Measurements from ENCODE around the gene BCAS1. TPM values are rescaled to one million over a fixed set of nuclear protein-coding genes. Genes with fewer than 3 reads are reported as not detected.
"Not testable (repeated sequence)": the region's sequence is repeated elsewhere in the genome, so short reads cannot be mapped to it uniquely, and the experiment has no call there.

BCAS1 gene
- total RNA-seq, 1 experiment from 2014 or later = 0.16 TPM

DNA sequence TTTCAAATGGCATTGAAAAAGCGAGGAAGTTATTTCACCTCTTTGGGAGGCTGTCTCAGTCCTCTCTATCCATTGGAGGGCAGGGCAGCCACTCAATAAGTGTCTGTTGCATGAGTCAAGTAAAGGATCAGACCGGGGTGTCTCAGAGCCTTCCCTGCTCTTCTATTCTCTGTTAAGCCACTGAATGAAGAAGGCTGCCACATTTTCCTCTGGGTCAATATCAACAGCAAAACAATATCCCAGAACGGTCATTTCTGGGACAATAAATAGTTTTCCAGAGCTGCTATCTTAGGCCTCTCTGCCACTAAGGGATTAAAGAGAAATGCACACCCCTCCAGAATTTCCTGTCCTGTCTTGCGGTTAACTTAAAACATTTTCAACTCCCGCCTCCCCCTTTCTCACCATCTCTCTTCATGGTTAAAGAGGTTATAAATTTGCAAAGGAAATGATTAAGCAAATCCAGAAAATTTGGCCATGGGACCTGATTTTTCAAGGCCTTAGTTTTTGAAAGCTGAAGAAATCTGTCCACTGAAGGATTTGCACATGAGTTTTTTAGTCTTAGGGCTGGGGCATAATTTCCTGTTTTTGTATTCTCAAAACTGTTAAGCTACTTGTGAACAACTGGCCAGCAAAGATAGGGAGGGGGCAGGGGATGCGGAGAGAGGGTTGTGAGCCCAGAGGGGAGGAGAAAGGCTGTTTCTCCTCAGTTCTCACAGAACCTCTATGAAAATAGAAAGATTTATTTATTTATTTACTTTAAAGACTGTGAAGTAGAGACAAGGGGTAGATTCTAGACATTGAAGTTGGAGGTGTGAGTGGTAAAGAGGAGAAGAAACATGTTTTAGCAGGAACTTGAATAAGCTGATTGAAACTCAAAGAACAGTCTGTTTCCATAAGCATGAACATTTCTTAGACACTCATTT, 135.7 kb downstream of the BCAS1 start:
- peak overlapping the region; percentile 74 for H3K27ac ChIP-seq
- H3K4me3 ChIP-seq = peak overlapping the region; percentile 45
- no peaks in the 10 kb centered on the region for H3K27me3 ChIP-seq
- H3K36me3 ChIP-seq = no peaks in the 10 kb centered on the region
- peak; percentile 85 to 92 for DNase-seq
- peaks cover 28% of the 10 kb centered on the region for H3K4me1 ChIP-seq
- no peaks in the 10 kb centered on the region for H3K9me3 ChIP-seq (replicated peaks)

DNA sequence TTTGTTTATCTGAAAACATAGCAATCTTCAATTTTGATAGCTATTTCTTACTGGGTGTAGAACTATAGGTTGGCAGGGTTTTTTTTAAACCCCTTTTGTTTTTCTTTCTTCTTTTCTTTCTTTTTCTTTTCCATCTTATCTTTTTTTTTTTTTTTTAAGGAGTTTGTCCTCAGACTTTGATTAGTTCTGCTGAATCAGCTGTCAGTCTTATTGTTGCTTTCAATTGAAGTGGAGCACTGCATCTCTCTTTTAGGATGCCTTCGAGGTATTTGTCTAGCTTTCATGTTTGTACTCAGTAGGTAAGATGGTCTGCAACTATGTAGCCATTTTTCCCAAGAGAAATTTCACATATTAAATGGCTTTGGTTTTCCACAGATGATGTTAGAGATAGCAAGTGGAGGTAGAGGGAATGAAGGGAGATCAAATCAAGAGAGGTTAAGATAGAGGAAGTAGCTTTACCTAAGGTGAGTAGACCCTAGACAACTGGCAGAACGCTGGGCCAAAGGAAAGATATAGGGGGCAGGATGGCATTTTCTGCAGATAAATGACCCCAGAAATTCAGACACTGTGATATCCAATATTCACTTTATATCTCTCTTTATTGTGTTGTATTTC, 137.1 kb downstream of the BCAS1 start:
- peaks cover 22% of the 10 kb centered on the region for H3K4me1 ChIP-seq
- H3K4me3 ChIP-seq = no peak overlapping the region
- no peaks in the 10 kb centered on the region for H3K9me3 ChIP-seq (replicated peaks)
- no peaks in the 10 kb centered on the region for H3K36me3 ChIP-seq
- H3K27ac ChIP-seq = no peak overlapping the region
- no peak for DNase-seq
- H3K27me3 ChIP-seq = no peaks in the 10 kb centered on the region

DNA sequence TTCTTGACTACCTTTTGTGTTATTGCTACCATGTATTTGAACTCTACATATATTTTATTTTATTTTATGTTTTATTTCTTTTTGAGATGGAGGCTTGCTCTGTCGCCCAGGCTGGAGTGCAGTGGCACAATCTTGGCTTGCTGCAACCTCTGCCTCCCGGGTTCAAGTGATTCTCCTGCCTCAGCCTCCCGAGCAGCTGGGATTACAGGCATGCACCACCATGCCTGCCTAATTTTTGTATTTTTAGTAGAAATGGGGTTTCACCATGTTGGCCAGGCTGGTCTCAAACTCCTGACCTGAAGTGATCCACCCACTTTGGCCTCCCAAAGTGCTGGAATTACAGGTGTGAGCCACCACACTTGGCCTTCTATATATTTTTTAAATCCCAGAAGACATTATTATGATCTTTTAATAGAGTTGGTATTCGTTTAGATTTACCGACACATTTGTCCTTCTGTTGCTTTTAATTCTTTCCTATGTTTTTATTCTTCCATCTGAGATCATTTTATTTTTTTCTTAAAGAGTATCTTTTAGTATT, 137.7 kb downstream of the BCAS1 start:
- not testable (repeated sequence) for H3K9me3 ChIP-seq (replicated peaks); H3K4me3 ChIP-seq; H3K27me3 ChIP-seq; H3K27ac ChIP-seq; H3K36me3 ChIP-seq; DNase-seq
- H3K4me1 ChIP-seq = peaks cover 22% of the 10 kb centered on the region

DNA sequence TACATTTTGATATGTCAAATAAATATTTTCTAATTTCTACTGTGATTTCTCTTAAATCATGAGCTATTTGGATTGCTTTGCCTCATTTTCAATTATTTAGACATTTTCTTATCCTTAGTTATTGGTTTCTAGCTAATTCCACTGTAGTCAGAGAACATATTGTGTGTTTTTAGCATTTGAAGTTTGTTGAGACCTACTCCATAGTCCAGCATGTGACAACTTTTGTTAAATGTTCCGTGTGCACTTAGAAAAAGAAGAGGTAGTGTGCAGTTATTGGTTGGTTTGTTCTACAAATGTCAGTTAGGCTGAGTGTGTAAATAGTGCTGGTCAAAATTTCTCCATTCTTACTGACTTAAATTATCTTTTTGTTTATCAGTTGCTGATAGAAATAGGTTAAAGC, 138.8 kb downstream of the BCAS1 start:
- DNase-seq = no peak
- Histone ChIP-seq H3K27me3 (no peaks in the 10 kb centered on the region), H3K36me3 (no peaks in the 10 kb centered on the region), H3K9me3 (replicated peaks) (no peaks in the 10 kb centered on the region), H3K4me1 (peaks cover 22% of the 10 kb centered on the region), H3K27ac (no peak overlapping the region), H3K4me3 (no peak overlapping the region)

DNA sequence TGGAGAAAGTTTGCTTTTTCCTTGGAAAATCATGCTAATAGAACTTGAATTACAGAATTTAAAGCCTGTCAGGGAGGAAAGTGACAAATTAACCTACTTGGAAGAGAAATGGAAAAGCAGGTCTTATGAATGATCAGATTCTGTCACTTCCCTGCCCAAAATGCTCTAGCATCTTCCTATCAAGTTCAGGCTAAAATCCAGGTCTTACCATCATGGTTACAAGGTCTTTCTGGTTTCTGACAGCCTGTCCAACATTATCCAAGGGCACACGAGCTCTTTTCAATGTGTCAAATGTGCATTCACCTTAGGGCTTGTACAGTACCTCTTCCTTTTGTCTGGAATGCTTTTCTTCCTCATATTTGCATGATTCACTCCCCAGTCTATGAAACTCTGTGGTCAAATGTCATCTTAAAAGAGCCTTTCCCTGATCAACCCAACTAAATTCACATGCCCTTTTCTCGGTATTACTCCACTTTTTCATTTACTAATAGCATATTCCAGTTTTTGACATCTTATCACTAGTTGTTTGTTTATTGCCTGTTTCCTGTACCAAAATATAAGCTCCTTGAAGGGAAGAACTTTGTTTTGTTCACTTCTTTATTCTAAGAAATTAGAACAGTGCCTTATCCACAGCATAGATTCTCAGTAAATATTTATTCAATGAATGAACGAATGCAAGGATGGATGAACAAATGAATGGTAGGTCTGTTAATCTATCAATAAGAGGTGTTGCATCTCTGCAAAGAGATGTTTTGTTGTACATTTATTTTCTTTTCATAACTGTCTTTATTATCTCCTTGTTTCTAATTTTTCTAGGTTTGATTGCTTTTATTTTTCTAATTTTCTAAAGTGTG, 139.5 kb downstream of the BCAS1 start:
- H3K4me1 ChIP-seq = peaks cover 22% of the 10 kb centered on the region
- no peak overlapping the region for H3K4me3 ChIP-seq
- no peak for DNase-seq
- H3K27ac ChIP-seq = no peak overlapping the region
- H3K27me3 ChIP-seq = no peaks in the 10 kb centered on the region
- no peaks in the 10 kb centered on the region for H3K36me3 ChIP-seq
- H3K9me3 ChIP-seq (replicated peaks) = no peaks in the 10 kb centered on the region

DNA sequence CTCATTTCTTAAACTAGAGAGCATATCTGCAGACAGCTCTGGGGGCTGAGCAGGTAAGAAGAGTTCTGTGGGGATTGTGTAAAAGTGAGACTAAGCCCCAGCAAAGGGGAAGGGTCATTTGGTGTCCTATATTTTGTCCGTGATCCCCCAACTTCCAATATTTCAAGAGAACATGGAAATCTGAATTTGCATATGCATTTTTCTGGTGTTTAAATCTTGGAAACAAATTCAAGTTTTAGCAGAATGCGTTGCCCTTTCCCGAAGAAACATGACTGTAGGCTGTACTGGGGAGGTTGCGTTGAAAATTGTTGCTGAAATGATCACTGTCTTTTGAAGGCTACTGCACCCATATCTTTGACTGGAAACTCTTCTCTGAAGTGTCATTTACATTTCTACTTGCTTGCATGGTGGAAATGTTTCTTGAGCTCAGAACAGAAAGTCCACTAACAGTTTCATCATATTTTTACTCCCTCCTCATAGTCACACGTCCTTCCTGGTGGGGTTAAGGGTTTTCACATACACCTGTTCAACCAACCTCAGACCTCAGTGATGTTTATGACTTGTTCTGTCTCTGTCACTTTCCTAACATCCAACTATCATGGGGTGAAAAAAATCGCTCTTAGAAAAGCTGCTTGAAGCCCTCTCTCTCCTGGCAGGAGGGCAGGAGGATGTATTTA, 140.3 kb downstream of the BCAS1 start:
- Histone ChIP-seq H3K4me3 (no peak overlapping the region), H3K4me1 (peaks cover 18% of the 10 kb centered on the region), H3K9me3 (replicated peaks) (no peaks in the 10 kb centered on the region), H3K27me3 (no peaks in the 10 kb centered on the region), H3K27ac (no peak overlapping the region), H3K36me3 (no peaks in the 10 kb centered on the region)
- DNase-seq = no peak

DNA sequence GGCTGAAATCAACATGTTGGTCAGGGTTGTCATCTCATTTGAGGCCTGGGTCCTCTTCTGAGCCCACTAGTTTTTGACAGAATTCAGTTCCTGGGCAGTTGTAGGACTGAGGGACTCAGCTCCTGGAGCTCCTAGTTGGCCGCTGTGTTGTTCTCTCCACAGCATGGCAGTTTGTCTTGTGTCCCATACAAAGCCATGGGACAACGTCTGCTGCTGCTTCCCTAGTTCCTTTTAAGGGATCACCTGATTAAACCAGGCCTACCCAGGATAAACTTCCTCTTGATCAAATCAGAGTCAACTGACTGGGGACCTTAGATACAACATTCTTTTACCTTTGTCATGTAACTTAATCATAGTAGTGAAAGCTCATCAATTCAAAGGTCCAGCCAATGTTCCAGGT, 141.0 kb downstream of the BCAS1 start:
- no peaks in the 10 kb centered on the region for H3K9me3 ChIP-seq (replicated peaks)
- no peaks in the 10 kb centered on the region for H3K27me3 ChIP-seq
- no peaks in the 10 kb centered on the region for H3K36me3 ChIP-seq
- H3K4me1 ChIP-seq = peaks cover 11% of the 10 kb centered on the region
- H3K27ac ChIP-seq = no peak overlapping the region
- H3K4me3 ChIP-seq = no peak overlapping the region
- no peak for DNase-seq

DNA sequence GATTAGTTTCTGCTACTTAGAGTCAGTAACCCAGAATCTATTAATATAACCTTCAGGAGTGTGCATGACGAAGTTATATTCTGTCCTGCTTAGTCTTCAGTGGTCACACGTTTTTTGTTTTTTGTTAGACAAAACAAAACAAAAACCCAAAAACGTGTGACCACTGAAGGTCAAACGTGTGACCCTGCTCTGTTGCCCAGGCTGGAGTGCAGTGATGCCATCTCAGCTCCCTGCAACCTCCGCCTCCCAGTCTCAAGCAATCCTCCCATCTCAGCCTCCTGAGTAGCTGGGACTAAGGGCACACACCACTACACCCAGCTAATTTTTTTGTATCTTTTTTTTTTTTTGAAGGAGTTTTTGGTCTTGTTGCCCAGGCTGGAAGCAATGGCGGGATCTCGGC, 142.4 kb downstream of the BCAS1 start:
- no peak overlapping the region for H3K4me3 ChIP-seq
- no peaks in the 10 kb centered on the region for H3K4me1 ChIP-seq
- no peak for DNase-seq
- H3K9me3 ChIP-seq (replicated peaks) = no peaks in the 10 kb centered on the region
- H3K36me3 ChIP-seq = no peaks in the 10 kb centered on the region
- no peak overlapping the region for H3K27ac ChIP-seq
- H3K27me3 ChIP-seq = no peaks in the 10 kb centered on the region

DNA sequence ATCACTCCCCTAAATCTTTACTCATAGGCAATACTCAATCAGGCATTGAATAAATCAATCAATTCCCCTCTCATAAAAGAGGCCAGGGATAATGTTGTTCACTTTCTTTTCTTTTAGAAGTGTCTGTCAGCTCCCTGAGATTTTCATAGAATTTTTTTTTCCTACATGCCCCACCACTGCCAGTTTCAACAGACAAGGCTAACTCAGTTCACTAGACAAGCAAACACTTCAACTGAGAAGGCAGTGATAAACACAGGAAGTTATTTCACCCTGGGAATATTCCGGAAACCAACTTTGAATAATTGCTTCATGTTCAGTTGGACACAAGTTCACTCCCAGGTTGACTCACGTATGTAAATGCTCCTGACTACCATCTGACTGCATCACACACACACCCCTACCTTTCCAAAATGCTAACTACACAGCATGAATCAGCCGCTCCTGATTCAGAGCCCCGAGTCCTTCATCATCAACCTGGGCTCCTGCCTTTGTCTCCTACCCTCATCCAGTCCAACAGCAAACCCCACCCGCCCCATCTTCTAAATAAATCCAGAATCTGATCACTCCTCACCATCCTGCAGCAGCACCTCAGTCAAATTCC, 143.9 kb downstream of the BCAS1 start:
- no peaks in the 10 kb centered on the region for H3K4me1 ChIP-seq
- no peak overlapping the region for H3K4me3 ChIP-seq
- H3K27me3 ChIP-seq = no peaks in the 10 kb centered on the region
- no peak overlapping the region for H3K27ac ChIP-seq
- H3K36me3 ChIP-seq = no peaks in the 10 kb centered on the region
- no peaks in the 10 kb centered on the region for H3K9me3 ChIP-seq (replicated peaks)
- DNase-seq = no peak

DNA sequence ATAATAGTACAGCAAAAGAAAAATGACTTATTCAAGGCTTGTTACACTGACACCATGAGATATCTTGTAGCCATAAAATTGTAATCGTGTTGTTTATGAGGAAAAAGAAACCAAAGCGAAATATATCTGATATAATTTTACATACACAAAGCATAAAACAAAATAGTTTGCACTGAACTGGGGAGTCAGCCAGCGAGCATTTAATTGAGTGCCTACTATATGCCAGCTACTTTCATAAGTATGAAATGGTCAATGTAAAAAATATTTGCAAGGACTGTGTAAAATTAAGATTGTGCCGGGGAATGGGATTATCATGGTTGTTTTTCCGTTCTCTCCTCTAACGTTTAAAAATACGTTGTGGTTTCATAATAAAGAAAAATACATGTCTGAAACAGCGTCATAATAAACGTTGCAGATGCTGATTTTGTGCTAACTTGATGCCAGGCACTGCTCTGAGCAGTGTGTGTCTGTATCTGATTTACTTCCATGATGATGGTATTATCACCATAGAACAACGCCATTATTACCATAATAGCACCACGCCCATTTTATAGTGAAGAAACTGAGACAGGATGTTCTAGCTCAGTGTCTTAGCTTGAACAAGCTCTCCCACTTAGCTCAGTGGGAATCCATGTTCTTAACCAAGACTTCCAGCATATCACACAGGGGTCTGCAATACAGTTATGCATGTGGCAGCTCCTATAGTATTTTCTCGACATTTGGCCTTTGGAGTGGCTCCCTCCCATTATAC, 144.6 kb downstream of the BCAS1 start:
- H3K27ac ChIP-seq = no peak overlapping the region
- no peaks in the 10 kb centered on the region for H3K36me3 ChIP-seq
- DNase-seq = no peak
- no peaks in the 10 kb centered on the region for H3K9me3 ChIP-seq (replicated peaks)
- no peak overlapping the region for H3K4me3 ChIP-seq
- no peaks in the 10 kb centered on the region for H3K27me3 ChIP-seq
- no peaks in the 10 kb centered on the region for H3K4me1 ChIP-seq

DNA sequence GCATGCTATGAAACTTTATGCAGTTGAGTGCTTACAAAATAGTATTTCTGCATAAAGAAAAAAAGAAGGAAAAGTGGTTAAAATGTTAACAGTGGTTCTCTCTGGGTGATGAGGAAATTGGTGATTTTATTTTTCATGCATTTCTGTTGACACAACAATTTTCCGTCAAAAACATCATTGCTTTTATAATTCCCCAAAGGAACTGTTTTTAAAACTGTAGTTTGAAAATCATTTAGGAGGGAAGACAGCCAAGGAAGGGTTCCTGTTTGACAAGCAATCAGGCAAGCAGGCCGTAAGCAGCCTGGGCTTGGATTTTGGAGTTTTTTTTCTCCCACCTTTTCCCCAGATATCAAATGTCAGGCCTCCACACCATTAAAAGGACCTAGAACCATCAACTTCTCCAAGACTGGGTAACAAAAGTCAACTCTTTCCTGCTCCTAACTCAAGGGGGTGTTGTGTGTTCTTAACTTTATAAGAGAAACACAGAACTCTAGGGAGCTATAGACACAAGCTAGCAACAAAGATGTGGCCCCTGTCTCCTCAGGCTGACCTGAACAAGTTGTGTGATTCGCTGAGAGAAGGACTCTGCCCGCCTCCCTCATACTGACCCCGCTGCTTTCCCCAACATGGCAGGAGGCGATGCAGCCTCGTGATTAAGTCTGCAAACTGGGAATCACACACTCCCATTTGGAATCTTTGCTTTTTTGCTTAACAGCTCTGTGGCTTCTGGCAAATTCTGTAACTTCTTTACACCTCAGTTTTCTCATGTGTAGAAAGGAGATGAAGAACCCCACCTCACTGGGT, 146.6 kb downstream of the BCAS1 start:
- Histone ChIP-seq H3K4me1 (no peaks in the 10 kb centered on the region), H3K27ac (no peak overlapping the region), H3K4me3 (no peak overlapping the region), H3K27me3 (no peaks in the 10 kb centered on the region), H3K9me3 (replicated peaks) (no peaks in the 10 kb centered on the region), H3K36me3 (no peaks in the 10 kb centered on the region)
- DNase-seq = no peak

DNA sequence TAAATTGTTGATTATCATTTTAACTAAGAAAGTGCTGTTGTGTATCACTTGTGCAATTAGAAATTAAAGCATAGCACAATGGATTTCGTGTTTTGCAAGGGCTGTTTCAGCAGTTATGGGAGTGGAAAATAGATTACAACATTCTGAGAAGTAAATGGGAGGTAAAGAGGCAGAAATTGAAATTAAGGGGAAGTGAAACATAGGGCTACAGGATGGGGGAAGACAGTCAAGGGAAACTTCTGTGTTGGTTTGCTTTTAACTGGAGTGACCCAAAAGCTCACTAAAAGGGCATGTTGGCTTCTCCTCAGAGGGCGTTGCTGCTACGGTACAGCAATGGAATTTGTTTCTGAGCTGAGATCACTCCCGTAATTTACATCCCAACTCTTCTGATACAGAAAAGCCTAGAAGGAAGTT, 147.5 kb downstream of the BCAS1 start:
- no peak for DNase-seq
- peaks cover 1% of the 10 kb centered on the region for H3K4me1 ChIP-seq

DNA sequence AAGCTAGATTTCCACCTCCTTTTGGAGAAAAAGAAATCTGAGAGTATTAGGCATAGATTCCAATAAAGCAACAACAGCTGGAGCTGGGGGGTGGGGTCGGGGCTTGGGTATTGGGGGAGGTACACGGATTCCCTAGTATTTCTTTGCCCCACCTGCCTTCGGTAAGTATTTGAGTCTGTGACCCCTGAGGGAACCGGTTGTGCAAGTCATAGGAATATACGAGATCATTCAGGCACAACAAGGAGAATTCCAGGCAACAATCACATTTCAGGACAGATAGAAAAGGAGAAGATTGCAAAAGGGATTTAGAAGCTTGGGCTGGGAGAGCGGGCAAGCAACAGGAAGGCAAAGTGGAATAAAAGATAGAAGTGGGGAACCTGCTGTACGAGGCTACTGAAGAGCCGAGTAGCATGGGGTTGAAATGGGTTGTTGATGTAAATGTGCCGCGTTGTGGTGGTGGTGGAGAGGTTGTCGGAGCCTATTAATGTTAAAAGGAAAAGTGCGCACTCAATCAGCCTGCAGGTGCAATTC, 148.9 kb downstream of the BCAS1 start:
- Histone ChIP-seq H3K27me3 (no peaks in the 10 kb centered on the region), H3K36me3 (no peaks in the 10 kb centered on the region), H3K9me3 (replicated peaks) (no peaks in the 10 kb centered on the region), H3K27ac (no peak overlapping the region), H3K4me3 (no peak overlapping the region), H3K4me1 (peaks cover 15% of the 10 kb centered on the region)
- no peak for DNase-seq

More for the DNA sequence above, 147.5 kb downstream of the BCAS1 start:
- H3K27me3 ChIP-seq = no peaks in the 10 kb centered on the region
- no peaks in the 10 kb centered on the region for H3K9me3 ChIP-seq (replicated peaks)
- no peak overlapping the region for H3K4me3 ChIP-seq
- H3K36me3 ChIP-seq = no peaks in the 10 kb centered on the region
- no peak overlapping the region for H3K27ac ChIP-seq
